ENCODE data around the gene CDH24. TPM values are rescaled to one million over a fixed set of nuclear protein-coding genes. Genes with fewer than 3 reads are reported as not detected.

Gene CDH24
- polyA plus RNA-seq, 1 donor from 2014 or later = 31.7 TPM

DNA sequence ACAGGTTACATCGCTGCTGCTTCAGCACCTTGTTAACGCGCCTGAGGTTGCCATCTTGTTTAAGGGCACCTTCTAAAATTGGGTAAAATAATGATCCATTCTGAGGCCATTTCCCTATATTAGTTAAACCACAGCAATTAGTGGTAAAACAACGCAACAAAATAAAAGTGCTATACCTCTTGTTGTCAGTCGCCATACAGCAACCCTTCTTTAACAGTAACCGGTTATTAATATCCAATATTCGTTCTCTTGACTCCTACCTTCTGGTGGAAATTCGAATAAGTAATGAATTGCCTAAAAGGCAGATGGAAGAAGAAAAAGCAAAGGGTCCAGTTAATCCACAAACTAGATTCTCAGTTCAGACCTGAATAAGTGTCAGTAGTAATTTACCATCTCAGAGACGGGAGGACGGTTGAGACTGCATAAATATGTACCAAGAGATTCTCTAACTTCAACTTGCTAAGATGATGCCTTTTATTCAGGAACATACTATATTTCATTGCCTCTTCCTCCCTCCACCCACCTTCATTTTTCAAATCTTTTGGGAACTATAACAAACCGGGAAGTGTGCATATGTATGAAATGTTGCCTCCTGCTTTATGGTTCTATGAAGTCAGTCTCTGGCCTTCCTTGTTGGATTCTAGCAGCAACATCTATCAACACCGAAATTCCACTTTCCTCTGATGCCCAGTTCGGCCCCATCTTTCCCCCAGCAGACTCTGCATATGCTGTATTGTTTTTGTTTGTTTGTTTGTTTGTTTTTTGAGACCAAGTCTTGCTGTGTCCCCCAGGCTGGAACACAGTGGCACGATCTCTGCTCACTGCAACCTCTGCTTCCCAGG is 21.8 kb downstream of the CDH24 start:
- peak overlapping the region; percentile 87 for H2AFZ ChIP-seq (ENCODE audit: low read depth, low read length)
- no peaks in the 10 kb centered on the region for H3K36me3 ChIP-seq (ENCODE audit: insufficient read depth, low read length)
- no peaks in the 10 kb centered on the region for H3F3A ChIP-seq (ENCODE audit: insufficient read depth, low read length, poor library complexity, severe bottlenecking)
- no peaks in the 10 kb centered on the region for H3K27me3 ChIP-seq (ENCODE audit: insufficient read depth, low read depth, low read length)
- H3K9me3 ChIP-seq (ENCODE audit: low read length) = no peaks in the 10 kb centered on the region
- H3K79me2 ChIP-seq (replicated peaks; ENCODE audit: insufficient read depth, low read length) = peaks cover 14% of the 10 kb centered on the region
- H3K9me2 ChIP-seq (ENCODE audit: insufficient read depth, low read length) = no peaks in the 10 kb centered on the region
- H4K20me1 ChIP-seq (ENCODE audit: insufficient read depth) = no peaks in the 10 kb centered on the region
- H3K27ac ChIP-seq (ENCODE audit: low read length) = peak overlapping the region; percentile 95
- H3K4me3 ChIP-seq (ENCODE audit: low read length) = peak overlapping the region; percentile 100
- TF ChIP-seq EZH2 (IDR thresholded peaks at IDR 0.05; ENCODE audit: borderline replicate concordance, insufficient read depth, low read length, poor library complexity, severe bottlenecking) (no peak), SMC3 (conservative IDR thresholded peaks at IDR 0.05; ENCODE audit: poor library complexity) (no peak), RAD21 (conservative IDR thresholded peaks at IDR 0.05) (no peak), POLR2AphosphoS5 (IDR thresholded peaks at IDR 0.05) (no peak), MXI1 (conservative IDR thresholded peaks at IDR 0.05; ENCODE audit: poor library complexity, severe bottlenecking) (no peak), TAF1 (IDR thresholded peaks at IDR 0.05; ENCODE audit: low read depth) (no peak), EP300 (conservative IDR thresholded peaks at IDR 0.05; ENCODE audit: poor library complexity, severe bottlenecking) (no peak)
- TF ChIP-seq, protein P1, sequence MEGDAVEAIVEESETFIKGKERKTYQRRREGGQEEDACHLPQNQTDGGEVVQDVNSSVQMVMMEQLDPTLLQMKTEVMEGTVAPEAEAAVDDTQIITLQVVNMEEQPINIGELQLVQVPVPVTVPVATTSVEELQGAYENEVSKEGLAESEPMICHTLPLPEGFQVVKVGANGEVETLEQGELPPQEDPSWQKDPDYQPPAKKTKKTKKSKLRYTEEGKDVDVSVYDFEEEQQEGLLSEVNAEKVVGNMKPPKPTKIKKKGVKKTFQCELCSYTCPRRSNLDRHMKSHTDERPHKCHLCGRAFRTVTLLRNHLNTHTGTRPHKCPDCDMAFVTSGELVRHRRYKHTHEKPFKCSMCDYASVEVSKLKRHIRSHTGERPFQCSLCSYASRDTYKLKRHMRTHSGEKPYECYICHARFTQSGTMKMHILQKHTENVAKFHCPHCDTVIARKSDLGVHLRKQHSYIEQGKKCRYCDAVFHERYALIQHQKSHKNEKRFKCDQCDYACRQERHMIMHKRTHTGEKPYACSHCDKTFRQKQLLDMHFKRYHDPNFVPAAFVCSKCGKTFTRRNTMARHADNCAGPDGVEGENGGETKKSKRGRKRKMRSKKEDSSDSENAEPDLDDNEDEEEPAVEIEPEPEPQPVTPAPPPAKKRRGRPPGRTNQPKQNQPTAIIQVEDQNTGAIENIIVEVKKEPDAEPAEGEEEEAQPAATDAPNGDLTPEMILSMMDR (IDR thresholded peaks at IDR 0.05; ENCODE audit: poor library complexity, severe bottlenecking) = no peak
- TF ChIP-seq, protein P2, sequence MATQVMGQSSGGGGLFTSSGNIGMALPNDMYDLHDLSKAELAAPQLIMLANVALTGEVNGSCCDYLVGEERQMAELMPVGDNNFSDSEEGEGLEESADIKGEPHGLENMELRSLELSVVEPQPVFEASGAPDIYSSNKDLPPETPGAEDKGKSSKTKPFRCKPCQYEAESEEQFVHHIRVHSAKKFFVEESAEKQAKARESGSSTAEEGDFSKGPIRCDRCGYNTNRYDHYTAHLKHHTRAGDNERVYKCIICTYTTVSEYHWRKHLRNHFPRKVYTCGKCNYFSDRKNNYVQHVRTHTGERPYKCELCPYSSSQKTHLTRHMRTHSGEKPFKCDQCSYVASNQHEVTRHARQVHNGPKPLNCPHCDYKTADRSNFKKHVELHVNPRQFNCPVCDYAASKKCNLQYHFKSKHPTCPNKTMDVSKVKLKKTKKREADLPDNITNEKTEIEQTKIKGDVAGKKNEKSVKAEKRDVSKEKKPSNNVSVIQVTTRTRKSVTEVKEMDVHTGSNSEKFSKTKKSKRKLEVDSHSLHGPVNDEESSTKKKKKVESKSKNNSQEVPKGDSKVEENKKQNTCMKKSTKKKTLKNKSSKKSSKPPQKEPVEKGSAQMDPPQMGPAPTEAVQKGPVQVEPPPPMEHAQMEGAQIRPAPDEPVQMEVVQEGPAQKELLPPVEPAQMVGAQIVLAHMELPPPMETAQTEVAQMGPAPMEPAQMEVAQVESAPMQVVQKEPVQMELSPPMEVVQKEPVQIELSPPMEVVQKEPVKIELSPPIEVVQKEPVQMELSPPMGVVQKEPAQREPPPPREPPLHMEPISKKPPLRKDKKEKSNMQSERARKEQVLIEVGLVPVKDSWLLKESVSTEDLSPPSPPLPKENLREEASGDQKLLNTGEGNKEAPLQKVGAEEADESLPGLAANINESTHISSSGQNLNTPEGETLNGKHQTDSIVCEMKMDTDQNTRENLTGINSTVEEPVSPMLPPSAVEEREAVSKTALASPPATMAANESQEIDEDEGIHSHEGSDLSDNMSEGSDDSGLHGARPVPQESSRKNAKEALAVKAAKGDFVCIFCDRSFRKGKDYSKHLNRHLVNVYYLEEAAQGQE (IDR thresholded peaks at IDR 0.05; ENCODE audit: borderline replicate concordance) = no peak
- peak overlapping the region; percentile 94 for H3K9ac ChIP-seq (ENCODE audit: low read length)
- peak overlapping the region; percentile 64 for H3K4me2 ChIP-seq (ENCODE audit: low read length)

DNA sequence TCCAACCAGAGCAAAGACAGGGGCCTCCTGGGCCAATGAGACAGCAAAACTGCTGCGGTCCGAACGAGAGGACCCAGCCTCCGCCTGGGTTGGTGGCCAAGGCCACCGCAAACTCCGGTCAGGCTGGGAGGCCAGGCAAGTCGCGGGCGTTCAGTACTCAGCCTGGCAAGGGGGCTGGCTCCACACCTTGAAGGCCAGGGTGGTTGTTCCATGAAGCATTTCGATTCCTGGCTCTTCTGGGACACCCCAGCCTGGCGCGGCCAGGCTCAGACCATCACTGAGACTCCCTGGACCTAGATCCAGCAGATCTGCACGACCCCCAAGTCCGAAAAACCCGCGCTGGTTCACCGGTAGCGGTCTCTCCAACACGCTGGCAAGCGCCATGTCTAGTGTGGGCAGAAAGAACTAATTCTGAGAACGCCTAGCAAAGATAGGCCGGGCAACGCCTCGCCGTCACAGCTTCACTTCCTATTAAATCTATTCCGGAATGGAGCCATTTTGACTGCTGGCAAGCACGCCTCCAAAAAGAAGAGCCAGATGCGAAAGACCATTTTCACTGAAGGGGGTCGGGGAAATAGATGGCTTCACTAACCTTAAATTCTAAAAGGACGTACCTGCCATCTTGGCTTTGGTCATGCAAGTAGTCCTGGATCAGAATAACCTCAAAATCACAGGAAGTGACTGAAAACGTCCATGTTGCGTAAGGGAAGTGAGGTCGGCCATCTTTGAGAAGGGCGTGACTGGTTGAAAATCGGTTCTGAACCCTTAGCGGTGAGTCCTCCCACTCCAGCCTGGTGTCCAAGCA is 22.6 kb downstream of the CDH24 start, which contains the start of gene PSMB5:
Gene PSMB5, minus strand, starts transcription at position 403 of the 805 bp plus-strand sequence. Its CDS starts 19 bp downstream, at position 384.
- peak within 1 kb of the TSS; percentile 73 for H3K4me2 ChIP-seq (ENCODE audit: low read length)
- H3K4me3 ChIP-seq (ENCODE audit: low read length) = peak within 1 kb of the TSS; percentile 100
- H3K9me3 ChIP-seq (ENCODE audit: low read length) = no peaks in the 10 kb centered on the region
- no peaks in the 10 kb centered on the region for H3F3A ChIP-seq (ENCODE audit: insufficient read depth, low read length, poor library complexity, severe bottlenecking)
- peak within 1 kb of the TSS; percentile 94 for H3K9ac ChIP-seq (ENCODE audit: low read length)
- H2AFZ ChIP-seq (ENCODE audit: low read depth, low read length) = peak within 1 kb of the TSS; percentile 87
- TF ChIP-seq RAD21 (conservative IDR thresholded peaks at IDR 0.05) (no peak), EP300 (conservative IDR thresholded peaks at IDR 0.05; ENCODE audit: poor library complexity, severe bottlenecking) (peak; percentile 46), SMC3 (conservative IDR thresholded peaks at IDR 0.05; ENCODE audit: poor library complexity) (no peak), POLR2AphosphoS5 (IDR thresholded peaks at IDR 0.05) (peak; percentile 72), TAF1 (IDR thresholded peaks at IDR 0.05; ENCODE audit: low read depth) (peak; percentile 71), MXI1 (conservative IDR thresholded peaks at IDR 0.05; ENCODE audit: poor library complexity, severe bottlenecking) (peak; percentile 93), EZH2 (IDR thresholded peaks at IDR 0.05; ENCODE audit: borderline replicate concordance, insufficient read depth, low read length, poor library complexity, severe bottlenecking) (no peak)
- TF ChIP-seq, protein P1 (IDR thresholded peaks at IDR 0.05; ENCODE audit: poor library complexity, severe bottlenecking) = peak; percentile 42
- TF ChIP-seq, protein P2 (IDR thresholded peaks at IDR 0.05; ENCODE audit: borderline replicate concordance) = peak; percentile 71
- no peaks in the 10 kb centered on the region for H3K36me3 ChIP-seq (ENCODE audit: insufficient read depth, low read length)
- no peaks in the 10 kb centered on the region for H4K20me1 ChIP-seq (ENCODE audit: insufficient read depth)
- peak within 1 kb of the TSS; percentile 95 for H3K27ac ChIP-seq (ENCODE audit: low read length)
- H3K79me2 ChIP-seq (replicated peaks; ENCODE audit: insufficient read depth, low read length) = peaks cover 14% of the 10 kb centered on the region
- no peaks in the 10 kb centered on the region for H3K27me3 ChIP-seq (ENCODE audit: insufficient read depth, low read depth, low read length)
- H3K9me2 ChIP-seq (ENCODE audit: insufficient read depth, low read length) = no peaks in the 10 kb centered on the region
